Adrenal gland (tissue), 12 donors: ENCODE results near the gene TSSK3. TPM values are rescaled to one million over a fixed set of nuclear protein-coding genes. Genes with fewer than 3 reads are reported as not detected.
A peak's percentile ranks its signal among the peaks of the same experiment; 100 is the strongest.

Experiments used
- DNase-seq, 7 donors: peaks; one replicate each; pipeline ENCODE4 v3.0.0-alpha.2; 2019 to 2020
- H3K27ac ChIP-seq, 5 donors: fragments of 200-600 bp; sonication (generic) in 4 of 5; 1 replicate in 3 of 5; 2 replicates in 2 of 5; pipeline versions ENCODE4 v1.5.1 to v1.8.0; 2016 to 2020; ENCODE audit warnings: mild to moderate bottlenecking in 1 of 5
- H3K27me3 ChIP-seq: fragments of 200-600 bp; 2 replicates; pipeline ENCODE4 v1.8.0; 2021
- H3K36me3 ChIP-seq, 2 donors: fragments of 200-600 bp; replicated peaks in 1 of 2; 1 replicate in 1 of 2; 2 replicates in 1 of 2; pipeline versions ENCODE4 v1.5.1 to v1.8.0; 2018 to 2022
- H3K4me1 ChIP-seq, 2 donors: fragments of 200-600 bp; replicated peaks in 1 of 2; 1 replicate in 1 of 2; 2 replicates in 1 of 2; pipeline versions ENCODE4 v1.5.1 to v1.8.0; 2018 to 2021
- H3K4me3 ChIP-seq, 4 donors: fragments of 200-600 bp; sonication (generic) in 3 of 4; one replicate each; pipeline ENCODE4 v1.5.1; 2016 to 2018
- H3K9me3 ChIP-seq, 3 donors: fragments of 200-600 bp; sonication (generic) in 1 of 3; replicated peaks in 1 of 3; 1 replicate in 2 of 3; 2 replicates in 1 of 3; pipeline versions ENCODE4 v1.5.1 to v1.8.0; 2016 to 2021
- POLR2A ChIP-seq, 2 donors: fragments of 450-650 bp; IDR thresholded peaks; one replicate each; pipeline ENCODE4 v1.6.1; 2017; ENCODE audit warnings: antibody characterized with exemption in 2 of 2, mild to moderate bottlenecking in 2 of 2, moderate library complexity in 1 of 2
- WGBS, 4 donors: extraction: QIAGEN DNeasy Blood & Tissue Kit in 2 of 4; methylation state at CpG; one replicate each; pipeline versions ENCODE4 v1.1.5 to v1.1.7; 2013 to 2017; 5-methylcytosine and 5-hydroxymethylcytosine counted together
- intact Hi-C, 2 donors: fragments of 100-400 bp; cut with DNase I; formaldehyde crosslinking; loops; one replicate each; pipeline versions ENCODE4 v1.14.1 to v1.15.0; 2022 to 2023
- polyA plus RNA-seq, 3 donors: library from polyadenylated mRNA; stranded (reverse); fragments of 200-250 nt in 2 of 3; fragments of 350-450 nt in 1 of 3; fragmentation: Illumina TruSeq in 1 of 3; extraction: RNeasy Lipid Tissue Mini Kit (QIAGEN cat#74804) in 1 of 3; gene quantifications; one replicate each; pipeline ENCODE4 v1.2.3, GENCODE V29; 2013 to 2014
- total RNA-seq, 9 donors: library from RNA; depleted of rRNA in 4 of 9; stranded (reverse); fragments of >200 nt in 4 of 9; fragments of 120-200 nt in 1 of 9; fragmentation: NEBNext Ultra II Directional in 1 of 9; extraction: Animal tissue kit (Norgen Biotek cat#: 25700) in 1 of 9; gene quantifications; one replicate each; pipeline versions ENCODE4 v1.1.0 to v1.2.4, GENCODE V29; 2013 to 2023
- TF ChIP-seq, protein P1 (sequence below), 6 experiments: fragments of 450-650 bp in 4 of 6; fragments of 200-600 bp in 2 of 6; sonication (generic) in 1 of 6; IDR thresholded peaks; 1 replicate in 5 of 6; 2 replicates in 1 of 6; pipeline versions ENCODE4 v1.5.1 to v1.8.0; 2016 to 2021; ENCODE audit warnings: antibody characterized with exemption in 6 of 6, mild to moderate bottlenecking in 2 of 6, moderate library complexity in 1 of 6
- donor health status: healthy with polysubstance abuse.
- donor health status: Bipolar disorder and iron deficiency.
- donor health status: DM: yes; HTN: yes; CAD: no.
- donor health status: DM: no; HTN: no; CAD: no.
- donor health status: DM: no; HTN: no; CAD: no.
- donor health status: DM: yes; HTN: yes; CAD: no.

TSSK3 gene
- total and polyA plus RNA-seq, 12 donors = 0.69 to 5.3 (median 1.9) TPM; not detected in 1

DNA sequence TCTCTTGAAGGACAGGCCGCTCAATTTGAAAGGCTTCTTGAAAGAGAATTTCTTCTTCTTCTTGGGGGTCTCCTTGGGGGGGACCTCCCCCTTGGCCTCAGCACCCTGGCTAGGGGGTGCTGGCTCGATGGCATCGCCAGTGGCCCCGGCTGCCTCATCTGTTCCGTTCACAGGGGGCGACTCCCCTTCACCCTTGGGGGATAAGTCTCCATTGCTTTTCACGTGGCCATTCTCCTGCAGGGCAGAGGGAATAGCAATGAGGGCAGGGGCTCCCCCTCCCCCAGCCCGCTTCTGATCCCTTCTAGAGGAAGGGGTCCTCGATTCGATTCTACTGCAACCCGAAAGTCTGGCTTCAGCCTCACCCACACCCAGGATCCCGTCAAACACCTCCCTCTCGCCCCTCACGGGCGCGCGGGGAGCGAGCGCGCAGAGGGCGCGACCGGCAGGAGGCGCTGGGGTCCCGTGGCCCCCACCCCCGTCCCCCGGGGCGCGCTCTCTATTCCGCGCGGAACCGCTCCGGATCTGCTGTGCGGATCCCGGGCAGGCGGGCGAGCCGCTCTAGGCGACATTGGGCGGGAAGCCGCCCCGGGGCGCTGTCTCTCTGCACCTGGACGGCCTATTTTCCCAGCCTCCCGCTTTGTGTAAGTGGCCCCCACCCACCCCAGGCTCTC, 27.3 kb upstream of the TSSK3 start:
- peak overlapping the region in 3 of 5 donors; percentile 49 to 81 (median 51) for H3K27ac ChIP-seq
- H3K27me3 ChIP-seq = no peaks in the 10 kb centered on the region
- H3K4me3 ChIP-seq = peak overlapping the region in 3 of 4 donors; percentile 6 to 91 (median 40)
- DNase-seq = peak in 6 of 7 donors; percentile 59 to 73 (median 62)
- H3K4me1 ChIP-seq = peaks cover 6 to 27% of the 10 kb centered on the region in 2 donors
- H3K36me3 ChIP-seq = peaks cover 0 to 37% of the 10 kb centered on the region in 2 donors
- intact Hi-C loops = no loop called here
- 1 to 24% (median 3%) methylated on average over 5 to 46 of the region's 46 CpGs for WGBS, 4 donors
- H3K9me3 ChIP-seq = no peaks in the 10 kb centered on the region
- TF ChIP-seq, protein P1, sequence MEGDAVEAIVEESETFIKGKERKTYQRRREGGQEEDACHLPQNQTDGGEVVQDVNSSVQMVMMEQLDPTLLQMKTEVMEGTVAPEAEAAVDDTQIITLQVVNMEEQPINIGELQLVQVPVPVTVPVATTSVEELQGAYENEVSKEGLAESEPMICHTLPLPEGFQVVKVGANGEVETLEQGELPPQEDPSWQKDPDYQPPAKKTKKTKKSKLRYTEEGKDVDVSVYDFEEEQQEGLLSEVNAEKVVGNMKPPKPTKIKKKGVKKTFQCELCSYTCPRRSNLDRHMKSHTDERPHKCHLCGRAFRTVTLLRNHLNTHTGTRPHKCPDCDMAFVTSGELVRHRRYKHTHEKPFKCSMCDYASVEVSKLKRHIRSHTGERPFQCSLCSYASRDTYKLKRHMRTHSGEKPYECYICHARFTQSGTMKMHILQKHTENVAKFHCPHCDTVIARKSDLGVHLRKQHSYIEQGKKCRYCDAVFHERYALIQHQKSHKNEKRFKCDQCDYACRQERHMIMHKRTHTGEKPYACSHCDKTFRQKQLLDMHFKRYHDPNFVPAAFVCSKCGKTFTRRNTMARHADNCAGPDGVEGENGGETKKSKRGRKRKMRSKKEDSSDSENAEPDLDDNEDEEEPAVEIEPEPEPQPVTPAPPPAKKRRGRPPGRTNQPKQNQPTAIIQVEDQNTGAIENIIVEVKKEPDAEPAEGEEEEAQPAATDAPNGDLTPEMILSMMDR (IDR thresholded peaks at IDR 0.05) = peak; percentile 30 to 67 (median 59)
- no peak for TF ChIP-seq POLR2A (IDR thresholded peaks at IDR 0.05)

DNA sequence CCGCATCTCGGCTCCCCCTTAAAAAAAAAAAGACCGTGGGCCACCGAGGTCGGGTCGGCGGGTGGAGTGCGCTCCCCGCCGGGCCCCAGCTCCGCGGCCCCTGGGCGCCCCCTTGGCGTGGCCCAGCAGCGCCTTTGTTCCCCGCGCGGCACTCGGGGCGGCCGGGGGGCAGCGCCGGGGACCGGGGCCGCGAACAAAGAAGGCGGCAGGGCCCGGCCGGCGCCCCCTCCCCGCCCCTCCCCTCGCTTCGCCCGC, 26.9 kb upstream of the TSSK3 start:
- no peak for TF ChIP-seq POLR2A (IDR thresholded peaks at IDR 0.05)
- TF ChIP-seq, protein P1 (IDR thresholded peaks at IDR 0.05) = no peak
- intact Hi-C loops = no loop called here
- 0 to 3% (median 1%) methylated on average over 11 to 34 of the region's 34 CpGs; no CpG with 5 or more reads in 1 of the 4 donors for WGBS, 4 donors
- Histone ChIP-seq H3K27me3 (no peaks in the 10 kb centered on the region), H3K9me3 (no peaks in the 10 kb centered on the region), H3K4me1 (peaks cover 6 to 27% of the 10 kb centered on the region in 2 donors), H3K36me3 (peaks cover 0 to 33% of the 10 kb centered on the region in 2 donors), H3K27ac (peak overlapping the region in 3 of 5 donors; percentile 49 to 81 (median 51)), H3K4me3 (peak overlapping the region in 3 of 4 donors; percentile 33 to 91 (median 40))
- no peak for DNase-seq

DNA sequence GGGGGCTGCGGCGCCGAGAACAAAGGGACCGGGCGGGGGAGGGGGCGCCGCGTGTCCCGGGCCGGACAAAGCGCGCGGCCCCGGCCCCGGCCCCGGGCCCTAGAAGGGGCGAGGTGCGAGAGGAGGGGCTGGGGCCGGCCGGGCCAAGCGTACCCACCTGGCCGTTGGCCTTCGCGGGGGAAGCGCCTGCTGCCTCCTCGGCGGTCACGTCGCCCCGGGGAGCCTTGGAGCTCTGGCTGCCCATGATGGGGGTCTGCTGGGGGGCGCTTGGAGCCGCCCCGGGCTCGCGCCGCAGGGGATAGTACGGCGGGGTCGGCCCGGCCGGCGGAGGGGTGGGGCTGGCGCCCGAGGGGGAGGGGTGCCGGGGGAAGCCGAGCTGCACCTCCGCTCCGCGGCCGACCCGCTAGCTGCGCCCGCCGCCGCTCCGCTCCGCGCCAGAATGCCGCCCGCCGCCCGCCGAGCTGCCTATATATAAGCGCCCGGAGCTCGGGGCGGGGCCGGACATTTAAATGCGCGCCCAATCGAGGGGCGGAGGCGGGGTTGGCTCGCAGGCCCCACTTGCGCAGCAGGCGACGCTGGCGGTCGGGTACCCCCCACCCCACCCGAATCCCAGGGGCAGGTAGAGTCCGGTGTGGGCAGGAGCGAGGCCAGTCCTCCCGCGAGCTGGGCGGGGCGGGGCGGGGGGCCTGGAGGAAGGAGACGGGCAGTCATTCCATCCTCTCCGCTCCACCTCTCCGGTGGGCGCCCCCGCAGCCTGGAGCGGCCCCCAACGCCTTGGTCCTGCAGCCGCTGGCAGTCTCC, 26.3 kb upstream of the TSSK3 start, which contains the start of gene MARCKSL1:
Gene MARCKSL1, minus strand, starts transcription at position 444 of the 801 bp plus-strand sequence. Its CDS starts 200 bp downstream, at position 244.
- WGBS, 4 donors = 1 to 2% methylated on average over 83 to 95 of the region's 95 CpGs; no CpG with 5 or more reads in 2 of the 4 donors
- H3K4me3 ChIP-seq = peak within 1 kb of the TSS; percentile 33 to 91 (median 44)
- no peaks in the 10 kb centered on the region for H3K27me3 ChIP-seq
- DNase-seq = peak; percentile 63 to 83 (median 76)
- H3K9me3 ChIP-seq = no peaks in the 10 kb centered on the region
- peak; percentile 75 to 86 for TF ChIP-seq POLR2A (IDR thresholded peaks at IDR 0.05)
- TF ChIP-seq, protein P1 (IDR thresholded peaks at IDR 0.05) = no peak
- H3K27ac ChIP-seq = peak within 1 kb of the TSS in 3 of 5 donors; percentile 49 to 81 (median 51)
- peaks cover 0 to 28% of the 10 kb centered on the region in 2 donors for H3K36me3 ChIP-seq
- intact Hi-C loops = no loop called here
- peaks cover 6 to 27% of the 10 kb centered on the region in 2 donors for H3K4me1 ChIP-seq

DNA sequence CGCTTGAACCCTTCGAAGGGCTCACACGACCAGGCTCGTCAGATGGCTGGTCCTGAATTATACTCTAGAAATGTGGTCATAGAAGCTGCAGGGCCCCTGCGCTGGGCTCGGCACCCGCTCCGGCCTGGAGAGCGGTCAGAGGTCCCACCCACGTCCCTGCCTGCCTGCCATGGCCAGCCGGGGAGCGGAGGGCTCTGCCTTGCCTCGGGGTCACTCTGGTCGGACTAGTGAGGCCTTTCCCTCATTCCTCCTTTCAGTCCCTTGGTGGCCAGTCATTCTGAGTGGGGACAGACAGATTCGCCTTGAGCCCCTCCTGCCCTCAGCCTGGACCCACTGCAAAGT, 25.8 kb upstream of the TSSK3 start:
- Histone ChIP-seq H3K9me3 (no peaks in the 10 kb centered on the region), H3K27me3 (no peaks in the 10 kb centered on the region), H3K4me3 (peak overlapping the region in 1 of 4 donors; percentile 91), H3K27ac (peak overlapping the region in 2 of 5 donors; percentile 49 to 81), H3K4me1 (peaks cover 6 to 27% of the 10 kb centered on the region in 2 donors), H3K36me3 (peaks cover 0 to 23% of the 10 kb centered on the region in 2 donors)
- WGBS, 4 donors = 42 to 83% (median 51%) methylated on average over 1 to 15 of the region's 15 CpGs
- intact Hi-C loops = no loop called here
- no peak for TF ChIP-seq POLR2A (IDR thresholded peaks at IDR 0.05)
- TF ChIP-seq, protein P1 (IDR thresholded peaks at IDR 0.05) = no peak
- DNase-seq = no peak
